Astrocyte of the hippocampus (primary cell): ENCODE data around the gene ACSBG1.

ENCODE experiments used
- DNase-seq: peaks from one replicate; pipeline ENCODE4 v3.0.0; 2011; ENCODE audit warnings: low read depth, low spot score

The ACSBG1 gene

GRCh38 chr15:78130466-78131294 lies 103.7 kb downstream of the ACSBG1 start:
- DNase-seq: no peak

GRCh38 chr15:78129751-78130287 lies 104.5 kb downstream of the ACSBG1 start:
- DNase-seq: no peak

- DNase-seq: peak; percentile 62
These were observed 105.2 kb downstream of the ACSBG1 start for GRCh38 chr15:78129077-78129750.

GRCh38 chr15:78127882-78128281 lies 106.5 kb downstream of the ACSBG1 start:
- DNase-seq: no peak

GRCh38 chr15:78125267-78125666 lies 109.1 kb downstream of the ACSBG1 start:
- no peak for DNase-seq

- DNase-seq: no peak
These were observed 113.8 kb downstream of the ACSBG1 start for GRCh38 chr15:78120523-78120922.
